Lung (tissue), 12 donors: Measurements from ENCODE around the gene REST. TPM values are rescaled to one million over a fixed set of nuclear protein-coding genes. Genes with fewer than 3 reads are reported as not detected.
A peak's percentile ranks its signal among the peaks of the same experiment; 100 is the strongest.

Source experiments
- ATAC-seq: fragments of 200-7000 bp; cut with Tn5 transposase; one replicate; pipeline ENCODE4 v1.9.1; 2020; ENCODE audit warnings: moderate number of reproducible peaks; ENCODE audit not compliant: insufficient read depth, low FRiP score
- DNase-seq, 3 donors: peaks; one replicate each; pipeline ENCODE4 v3.0.0-alpha.2; 2013 to 2017
- H3K27ac ChIP-seq, 2 donors: one replicate each; pipeline ENCODE4 v1.5.1; 2013; ENCODE audit warnings: mild to moderate bottlenecking in 2 of 2, moderate library complexity in 2 of 2, control low read depth in 1 of 2, inconsistent platforms in 1 of 2, low read depth in 1 of 2, low read length in 1 of 2
- H3K27me3 ChIP-seq, 3 donors: one replicate each; pipeline ENCODE4 v1.5.1; 2013; ENCODE audit warnings: low read length in 2 of 3; ENCODE audit not compliant: control insufficient read depth in 3 of 3, insufficient read depth in 3 of 3
- H3K36me3 ChIP-seq, 4 donors: one replicate each; pipeline ENCODE4 v1.5.1; 2013; ENCODE audit warnings: low read length in 4 of 4, mild to moderate bottlenecking in 1 of 4, moderate library complexity in 1 of 4; ENCODE audit not compliant: control insufficient read depth in 4 of 4, insufficient read depth in 4 of 4
- H3K4me1 ChIP-seq, 5 donors: one replicate each; pipeline ENCODE4 v1.5.1; 2013; ENCODE audit warnings: low read length in 5 of 5, mild to moderate bottlenecking in 2 of 5, moderate library complexity in 1 of 5; ENCODE audit not compliant: control insufficient read depth in 5 of 5, insufficient read depth in 5 of 5
- H3K4me3 ChIP-seq: one replicate; pipeline ENCODE4 v1.5.1; 2013; ENCODE audit warnings: mild to moderate bottlenecking, control low read depth, moderate library complexity
- H3K9ac ChIP-seq, 2 donors: one replicate each; pipeline ENCODE4 v1.5.1; 2013; ENCODE audit warnings: low read length in 2 of 2, control low read depth in 1 of 2; ENCODE audit not compliant: insufficient read depth in 1 of 2
- H3K9me3 ChIP-seq, 4 donors: one replicate each; pipeline ENCODE4 v1.5.1; 2013; ENCODE audit warnings: low read length in 3 of 4, mild to moderate bottlenecking in 1 of 4, moderate library complexity in 1 of 4; ENCODE audit not compliant: control insufficient read depth in 4 of 4, insufficient read depth in 3 of 4
- WGBS, 2 donors: extraction: QIAGEN DNeasy Blood & Tissue Kit; methylation state at CpG; one replicate each; pipeline ENCODE4 v1.1.7; 2013; 5-methylcytosine and 5-hydroxymethylcytosine counted together
- polyA plus RNA-seq, 2 donors: library from polyadenylated mRNA; stranded (reverse); fragments of 200-250 nt; gene quantifications; one replicate each; pipeline ENCODE4 v1.2.1, GENCODE V29; 2013
- total RNA-seq, 2 donors: library from RNA; depleted of rRNA in 1 of 2; stranded (reverse); fragments of >200 nt in 1 of 2; gene quantifications; one replicate each; pipeline ENCODE4 v1.2.1, GENCODE V29; 2014 to 2021
- TF ChIP-seq, protein P1 (sequence below): IDR thresholded peaks from 2 replicates; pipeline ENCODE4 v1.5.1; 2012; ENCODE audit warnings: mild to moderate bottlenecking; ENCODE audit errors: control extremely low read depth, extremely low read depth
- donor health status: control.
- donor health status: control.
- donor health status: Bipolar disorder and iron deficiency.
- donor health status: healthy.
- donor health status: DM: yes; HTN: yes; CAD: no.

The REST gene
- total and polyA plus RNA-seq, 4 donors, result 4.0 to 55.9 (median 21.8) TPM

GRCh38 chr4:56871371-56871866 lies 36.3 kb upstream of the REST start:
- H3K36me3 ChIP-seq, result no peaks in the 10 kb centered on the region
- no peak overlapping the region for H3K4me3 ChIP-seq
- ATAC-seq, result no peak
- WGBS, 2 donors, result 13 to 33% methylated on average over 10 of the region's 10 CpGs
- H3K9ac ChIP-seq, result peak overlapping the region in 1 of 2 donors; percentile 4
- H3K27ac ChIP-seq, result no peak overlapping the region
- DNase-seq, result peak; percentile 76 to 92 (median 90)
- TF ChIP-seq, protein P1, sequence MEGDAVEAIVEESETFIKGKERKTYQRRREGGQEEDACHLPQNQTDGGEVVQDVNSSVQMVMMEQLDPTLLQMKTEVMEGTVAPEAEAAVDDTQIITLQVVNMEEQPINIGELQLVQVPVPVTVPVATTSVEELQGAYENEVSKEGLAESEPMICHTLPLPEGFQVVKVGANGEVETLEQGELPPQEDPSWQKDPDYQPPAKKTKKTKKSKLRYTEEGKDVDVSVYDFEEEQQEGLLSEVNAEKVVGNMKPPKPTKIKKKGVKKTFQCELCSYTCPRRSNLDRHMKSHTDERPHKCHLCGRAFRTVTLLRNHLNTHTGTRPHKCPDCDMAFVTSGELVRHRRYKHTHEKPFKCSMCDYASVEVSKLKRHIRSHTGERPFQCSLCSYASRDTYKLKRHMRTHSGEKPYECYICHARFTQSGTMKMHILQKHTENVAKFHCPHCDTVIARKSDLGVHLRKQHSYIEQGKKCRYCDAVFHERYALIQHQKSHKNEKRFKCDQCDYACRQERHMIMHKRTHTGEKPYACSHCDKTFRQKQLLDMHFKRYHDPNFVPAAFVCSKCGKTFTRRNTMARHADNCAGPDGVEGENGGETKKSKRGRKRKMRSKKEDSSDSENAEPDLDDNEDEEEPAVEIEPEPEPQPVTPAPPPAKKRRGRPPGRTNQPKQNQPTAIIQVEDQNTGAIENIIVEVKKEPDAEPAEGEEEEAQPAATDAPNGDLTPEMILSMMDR, result no peak
- no peaks in the 10 kb centered on the region for H3K27me3 ChIP-seq
- peaks cover 0 to 18% (median 0%) of the 10 kb centered on the region in 5 donors for H3K4me1 ChIP-seq
- peaks cover 0 to 2% (median 0%) of the 10 kb centered on the region in 4 donors for H3K9me3 ChIP-seq

DNA sequence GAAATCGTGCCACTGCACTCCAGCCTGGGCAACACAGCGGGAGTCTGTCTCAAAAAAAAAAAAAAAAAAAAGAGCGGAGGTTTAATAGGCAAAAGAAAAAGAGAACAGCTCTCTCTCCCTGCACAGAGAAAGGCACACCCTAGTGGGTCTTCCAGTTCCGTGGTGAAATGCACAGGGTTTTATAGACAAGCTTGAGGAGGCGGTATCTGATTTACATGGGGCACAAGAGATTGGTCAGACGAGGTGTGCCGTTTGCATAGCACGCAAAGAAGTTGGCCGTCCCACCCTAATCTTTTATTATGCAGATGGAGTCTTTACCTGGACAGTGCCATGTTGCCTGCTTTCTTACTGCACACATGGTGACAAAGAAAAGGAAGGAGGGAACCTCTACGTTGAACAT lies 33.5 kb upstream of the REST start:
- ATAC-seq (no peak), DNase-seq (no peak)
- TF ChIP-seq, protein P1, result no peak
- no peaks in the 10 kb centered on the region for H3K36me3 ChIP-seq
- H3K9me3 ChIP-seq, result peaks cover 0 to 2% (median 0%) of the 10 kb centered on the region in 4 donors
- no peaks in the 10 kb centered on the region for H3K27me3 ChIP-seq
- H3K4me3 ChIP-seq, result no peak overlapping the region
- 65 to 87% methylated on average over 10 of the region's 10 CpGs for WGBS, 2 donors
- no peak overlapping the region for H3K27ac ChIP-seq
- peaks cover 0 to 18% (median 0%) of the 10 kb centered on the region in 5 donors for H3K4me1 ChIP-seq
- H3K9ac ChIP-seq, result no peak overlapping the region

DNA sequence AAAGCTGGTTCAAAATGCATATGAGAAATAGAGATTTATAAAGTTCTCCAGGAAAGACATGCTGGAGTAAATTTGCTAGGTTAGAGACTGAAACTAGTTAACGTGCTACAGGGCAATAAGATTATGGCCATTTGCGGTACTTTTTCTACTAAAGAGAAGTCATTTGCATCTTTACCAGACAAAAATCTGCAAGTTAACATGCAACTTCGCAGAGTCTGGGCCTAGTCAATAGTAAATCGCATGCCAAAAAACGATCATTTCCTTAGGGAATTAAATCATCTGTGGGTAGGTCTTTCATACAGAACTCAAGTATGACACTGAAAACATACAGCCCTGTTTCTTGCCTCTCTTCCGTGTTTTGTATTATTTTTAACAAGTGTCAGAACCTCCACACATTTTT lies 32.8 kb upstream of the REST start:
- DNase-seq (no peak), ATAC-seq (no peak)
- peaks cover 0 to 18% (median 0%) of the 10 kb centered on the region in 5 donors for H3K4me1 ChIP-seq
- no peak overlapping the region for H3K27ac ChIP-seq
- 84 to 85% methylated on average over 6 of the region's 6 CpGs for WGBS, 2 donors
- no peak overlapping the region for H3K9ac ChIP-seq
- TF ChIP-seq, protein P1, result no peak
- H3K36me3 ChIP-seq, result no peaks in the 10 kb centered on the region
- peaks cover 0 to 2% (median 0%) of the 10 kb centered on the region in 4 donors for H3K9me3 ChIP-seq
- no peaks in the 10 kb centered on the region for H3K27me3 ChIP-seq
- H3K4me3 ChIP-seq, result no peak overlapping the region

- 85 to 98% methylated on average over 4 of the region's 4 CpGs for WGBS, 2 donors
- no peak overlapping the region for H3K4me3 ChIP-seq
- no peaks in the 10 kb centered on the region for H3K27me3 ChIP-seq
- ATAC-seq, result no peak
- H3K4me1 ChIP-seq, result peaks cover 0 to 9% (median 0%) of the 10 kb centered on the region in 5 donors
- TF ChIP-seq, protein P1, result no peak
- no peak for DNase-seq
- H3K36me3 ChIP-seq, result no peaks in the 10 kb centered on the region
- H3K9me3 ChIP-seq, result peaks cover 0 to 2% (median 0%) of the 10 kb centered on the region in 4 donors
- H3K9ac ChIP-seq, result no peak overlapping the region
- no peak overlapping the region for H3K27ac ChIP-seq
Measured at GRCh38 chr4:56876264-56876663, 31.4 kb upstream of the REST start.
